GM12891 (cell line): ENCODE results near the gene RAD17.

ENCODE experiments used
- PAX5 ChIP-seq: IDR thresholded peaks from 2 replicates; pipeline ENCODE4 v1.6.1; 2011; ENCODE audit warnings: low read length, moderate library complexity, mild to moderate bottlenecking; ENCODE audit not compliant: insufficient read depth, severe bottlenecking
- POLR2A ChIP-seq: IDR thresholded peaks from 2 replicates; pipeline ENCODE4 v1.6.1; 2011; ENCODE audit warnings: low read depth, low read length, control low read depth
- POLR2AphosphoS5 ChIP-seq: IDR thresholded peaks from 2 replicates; pipeline ENCODE4 v1.6.1; 2011; ENCODE audit warnings: low read depth, low read length, control low read depth
- SPI1 ChIP-seq: IDR thresholded peaks from 2 replicates; pipeline ENCODE4 v1.6.1; 2011; ENCODE audit warnings: low read depth, low read length, control low read depth
- TAF1 ChIP-seq: IDR thresholded peaks from 2 replicates; pipeline ENCODE4 v1.6.1; 2011; ENCODE audit warnings: low read depth, low read length, control low read depth

- TF ChIP-seq POLR2AphosphoS5 = no peak
- no peak for TF ChIP-seq POLR2A
- no peak for TF ChIP-seq TAF1
- TF ChIP-seq SPI1 = 0 out of 2 replicates have a peak, but pooled peaks have one; percentile 9
- TF ChIP-seq PAX5 = no peak
These were observed 37.8 kb upstream of the RAD17 start for GRCh38 chr5:69331528-69332445.
